HUES48 (cell line): Measurements from ENCODE around the gene HTRA1.
A peak's percentile ranks its signal among the peaks of the same experiment; 100 is the strongest.

Experiments
- H3K27ac ChIP-seq: one replicate; pipeline ENCODE4 v1.7.0; 2013; ENCODE audit warnings: low read depth, low read length, inconsistent platforms
- H3K27me3 ChIP-seq: 2 replicates; pipeline ENCODE4 v1.6.1; 2013; ENCODE audit warnings: mild to moderate bottlenecking, low read length; ENCODE audit not compliant: control insufficient read depth, insufficient read depth
- H3K36me3 ChIP-seq: 2 replicates; pipeline ENCODE4 v1.6.1; 2013; ENCODE audit warnings: low read length; ENCODE audit not compliant: control insufficient read depth, insufficient read depth
- H3K4me1 ChIP-seq: 2 replicates; pipeline ENCODE4 v1.6.1; 2013; ENCODE audit warnings: mild to moderate bottlenecking, low read length; ENCODE audit not compliant: control insufficient read depth, insufficient read depth
- H3K4me3 ChIP-seq: 2 replicates; pipeline ENCODE4 v1.5.1; 2013; ENCODE audit warnings: mild to moderate bottlenecking, low read depth, low read length
- H3K9ac ChIP-seq: 2 replicates; pipeline ENCODE4 v1.6.1; 2013; ENCODE audit warnings: mild to moderate bottlenecking, low read depth, low read length, moderate library complexity
- H3K9me3 ChIP-seq: 2 replicates; pipeline ENCODE4 v1.6.1; 2013; ENCODE audit warnings: low read length; ENCODE audit not compliant: control insufficient read depth, insufficient read depth

HTRA1 gene

GRCh38 chr10:122455376-122456079, 5.8 kb upstream of the HTRA1 start:
- peaks cover 23% of the 10 kb centered on the region for H3K27me3 ChIP-seq
- no peaks in the 10 kb centered on the region for H3K36me3 ChIP-seq
- H3K9me3 ChIP-seq, result no peaks in the 10 kb centered on the region
- peaks cover 9% of the 10 kb centered on the region for H3K4me1 ChIP-seq
- no peak overlapping the region for H3K4me3 ChIP-seq
- H3K27ac ChIP-seq, result no peak overlapping the region
- H3K9ac ChIP-seq, result no peak overlapping the region

- Histone ChIP-seq H3K27ac (no peak overlapping the region), H3K9ac (no peak overlapping the region), H3K4me1 (peaks cover 11% of the 10 kb centered on the region), H3K27me3 (peaks cover 45% of the 10 kb centered on the region), H3K4me3 (no peak overlapping the region), H3K36me3 (no peaks in the 10 kb centered on the region), H3K9me3 (no peaks in the 10 kb centered on the region)
These were observed 3.4 kb upstream of the HTRA1 start for GRCh38 chr10:122457934-122458333.

GRCh38 chr10:122458693-122459092, 2.7 kb upstream of the HTRA1 start:
- Histone ChIP-seq H3K36me3 (no peaks in the 10 kb centered on the region), H3K9me3 (no peaks in the 10 kb centered on the region), H3K4me3 (no peak overlapping the region), H3K9ac (no peak overlapping the region), H3K27ac (no peak overlapping the region), H3K27me3 (peaks cover 53% of the 10 kb centered on the region), H3K4me1 (peaks cover 15% of the 10 kb centered on the region)

- Histone ChIP-seq H3K9me3 (no peaks in the 10 kb centered on the region), H3K4me1 (peaks cover 13% of the 10 kb centered on the region), H3K36me3 (no peaks in the 10 kb centered on the region), H3K9ac (no peak overlapping the region), H3K27me3 (peaks cover 63% of the 10 kb centered on the region), H3K27ac (no peak overlapping the region), H3K4me3 (no peak overlapping the region)
These were observed 1.6 kb upstream of the HTRA1 start for GRCh38 chr10:122459561-122460273.

GRCh38 chr10:122460891-122461293, 461 bp upstream of the HTRA1 start:
- peak overlapping the region; percentile 66 for H3K4me3 ChIP-seq
- no peaks in the 10 kb centered on the region for H3K36me3 ChIP-seq
- H3K9me3 ChIP-seq, result no peaks in the 10 kb centered on the region
- H3K9ac ChIP-seq, result no peak overlapping the region
- H3K27me3 ChIP-seq, result peaks cover 74% of the 10 kb centered on the region
- H3K27ac ChIP-seq, result no peak overlapping the region
- peaks cover 12% of the 10 kb centered on the region for H3K4me1 ChIP-seq

GRCh38 chr10:122461729-122462532, 578 bp downstream of the HTRA1 start:
- no peaks in the 10 kb centered on the region for H3K9me3 ChIP-seq
- no peak overlapping the region for H3K27ac ChIP-seq
- peaks cover 74% of the 10 kb centered on the region for H3K27me3 ChIP-seq
- no peaks in the 10 kb centered on the region for H3K36me3 ChIP-seq
- H3K4me3 ChIP-seq, result peak overlapping the region; percentile 66
- peaks cover 12% of the 10 kb centered on the region for H3K4me1 ChIP-seq
- H3K9ac ChIP-seq, result no peak overlapping the region

GRCh38 chr10:122462533-122463465, 1.4 kb downstream of the HTRA1 start:
- Histone ChIP-seq H3K4me3 (peak overlapping the region; percentile 66), H3K27ac (no peak overlapping the region), H3K4me1 (peaks cover 12% of the 10 kb centered on the region), H3K9ac (no peak overlapping the region), H3K36me3 (no peaks in the 10 kb centered on the region), H3K9me3 (no peaks in the 10 kb centered on the region), H3K27me3 (peaks cover 74% of the 10 kb centered on the region)

- peaks cover 12% of the 10 kb centered on the region for H3K4me1 ChIP-seq
These were observed 2.3 kb downstream of the HTRA1 start for GRCh38 chr10:122463466-122464249.

GRCh38 chr10:122464250-122464510, 2.8 kb downstream of the HTRA1 start:
- Histone ChIP-seq H3K4me1 (peaks cover 10% of the 10 kb centered on the region), H3K27ac (no peak overlapping the region), H3K9me3 (no peaks in the 10 kb centered on the region), H3K9ac (no peak overlapping the region), H3K4me3 (no peak overlapping the region), H3K36me3 (no peaks in the 10 kb centered on the region), H3K27me3 (peaks cover 64% of the 10 kb centered on the region)

More at GRCh38 chr10:122463466-122464249, 2.3 kb downstream of the HTRA1 start:
- no peaks in the 10 kb centered on the region for H3K36me3 ChIP-seq
- peaks cover 69% of the 10 kb centered on the region for H3K27me3 ChIP-seq
- H3K9me3 ChIP-seq, result no peaks in the 10 kb centered on the region
- no peak overlapping the region for H3K9ac ChIP-seq
- no peak overlapping the region for H3K27ac ChIP-seq
- peak overlapping the region; percentile 66 for H3K4me3 ChIP-seq

GRCh38 chr10:122464586-122464985, 3.2 kb downstream of the HTRA1 start:
- Histone ChIP-seq H3K4me1 (peaks cover 6% of the 10 kb centered on the region; the same call in 1 of the 2 replicates), H3K9me3 (no peaks in the 10 kb centered on the region), H3K9ac (no peak overlapping the region), H3K4me3 (no peak overlapping the region), H3K27me3 (peaks cover 60% of the 10 kb centered on the region), H3K36me3 (no peaks in the 10 kb centered on the region), H3K27ac (no peak overlapping the region)
